Measurements from ENCODE around the gene TSPAN16.

TSPAN16 gene, protein sequence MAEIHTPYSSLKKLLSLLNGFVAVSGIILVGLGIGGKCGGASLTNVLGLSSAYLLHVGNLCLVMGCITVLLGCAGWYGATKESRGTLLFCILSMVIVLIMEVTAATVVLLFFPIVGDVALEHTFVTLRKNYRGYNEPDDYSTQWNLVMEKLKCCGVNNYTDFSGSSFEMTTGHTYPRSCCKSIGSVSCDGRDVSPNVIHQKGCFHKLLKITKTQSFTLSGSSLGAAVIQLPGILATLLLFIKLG

DNA sequence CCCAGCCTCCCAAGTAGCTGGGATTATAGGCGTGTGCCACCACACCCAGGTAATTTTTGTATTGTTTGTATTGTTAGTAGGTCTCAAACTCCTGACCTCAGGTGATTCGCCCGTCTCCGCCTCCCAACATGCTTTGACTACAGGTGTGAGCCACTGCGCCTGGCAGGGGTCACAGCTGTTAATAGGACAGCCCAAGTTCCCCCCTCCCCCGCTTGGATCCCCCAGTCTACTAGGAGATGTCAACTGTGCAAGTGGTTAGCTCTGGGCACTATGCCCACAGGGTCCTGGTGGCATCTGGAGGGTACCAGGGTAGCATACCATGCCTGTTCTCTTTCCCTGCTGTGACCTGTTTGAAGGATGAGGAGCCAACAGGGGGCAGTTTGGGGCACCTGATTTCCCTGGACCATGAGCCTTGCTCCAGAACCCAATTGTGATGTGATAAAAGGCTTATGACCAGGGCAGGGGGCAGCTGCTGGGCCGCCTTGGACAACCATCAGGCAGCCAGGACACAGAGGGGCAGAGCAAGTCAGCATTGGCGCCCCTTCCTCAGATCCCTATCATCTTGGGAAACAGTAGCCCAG, at the start of gene TSPAN16:
TSPAN16 (plus strand) TSS at position 496 of the 581 bp plus-strand sequence. CDS start 138 bp downstream, outside the sequence.
- no peak for DNase-seq

DNA sequence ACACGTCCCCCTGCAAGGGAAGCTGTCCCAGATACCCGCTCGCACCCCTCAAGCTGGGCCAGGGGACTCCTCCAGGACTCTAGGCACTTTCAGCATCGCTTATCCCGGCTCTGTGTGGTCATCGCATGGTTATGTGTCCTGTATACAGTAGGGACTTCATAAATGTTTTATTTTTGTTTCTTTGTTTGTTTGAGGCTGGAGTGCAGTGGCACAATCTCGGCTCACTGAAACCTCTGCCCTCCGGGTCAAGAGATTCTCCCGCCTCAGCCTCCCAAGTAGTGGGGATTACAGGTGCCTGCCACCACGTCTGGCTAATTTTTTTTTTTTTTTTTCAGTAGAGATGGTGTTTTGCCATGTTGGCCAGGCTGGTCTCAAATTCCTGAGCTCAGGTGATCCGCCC, 49.0 kb upstream of the TSPAN16 start:
- no peak for DNase-seq

DNA sequence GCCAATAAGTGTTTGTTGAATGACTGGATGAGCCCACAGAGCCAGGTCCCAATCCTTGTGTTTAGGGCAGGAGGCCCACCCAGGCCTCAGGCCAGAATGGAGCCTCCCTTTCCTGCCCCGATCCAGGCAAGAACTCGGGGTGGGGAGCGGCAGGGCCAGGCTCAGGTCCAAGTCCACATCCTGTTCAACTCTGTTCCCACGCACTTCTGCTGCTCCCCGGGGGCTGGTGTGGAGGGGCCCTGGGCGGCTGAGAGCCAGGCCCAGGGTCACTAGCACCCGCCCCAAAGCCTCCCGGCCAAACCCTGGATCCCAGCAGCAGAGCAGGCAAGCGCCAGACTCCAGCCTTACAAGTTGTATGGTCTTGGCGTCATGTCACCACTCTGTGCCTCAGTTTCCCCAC, 48.6 kb upstream of the TSPAN16 start:
- DNase-seq = no peak

DNA sequence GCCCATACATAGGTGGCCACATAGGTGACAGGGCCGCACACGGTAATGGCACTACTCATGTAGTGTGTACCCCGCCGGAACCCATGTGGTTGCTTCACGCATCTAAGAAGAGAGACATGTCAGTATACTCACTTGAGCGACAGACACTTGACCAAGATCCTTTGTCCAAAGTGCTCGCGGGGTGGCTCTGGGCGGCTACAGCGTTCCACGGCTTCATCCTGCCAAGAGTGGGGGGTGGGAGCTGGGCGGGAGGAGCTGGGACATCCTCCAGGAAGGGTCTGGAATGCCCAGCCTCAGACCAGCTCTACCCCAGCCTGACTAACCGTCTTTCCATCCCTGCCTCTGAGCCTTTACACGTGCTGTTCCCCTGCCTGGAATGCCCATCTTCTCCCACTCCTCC, 48.0 kb upstream of the TSPAN16 start:
- DNase-seq = no peak

DNA sequence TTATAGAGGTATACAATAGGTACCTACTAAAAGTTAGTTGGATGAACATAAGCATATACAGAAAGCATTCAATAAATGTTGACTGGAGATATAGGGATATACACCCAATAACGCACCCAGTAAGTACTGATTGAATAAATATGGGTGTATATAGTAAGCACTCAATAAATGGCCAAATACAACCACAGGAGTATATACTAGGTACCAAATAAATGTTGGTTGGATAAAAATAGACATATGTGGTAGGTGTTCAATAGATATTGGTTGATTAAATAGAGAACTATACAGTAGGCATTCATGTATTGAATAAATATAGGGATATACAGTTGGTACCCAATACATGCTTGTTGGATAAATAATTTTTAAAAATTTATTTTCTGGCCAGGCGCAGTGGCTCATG, 47.1 kb upstream of the TSPAN16 start:
- no peak for DNase-seq

DNA sequence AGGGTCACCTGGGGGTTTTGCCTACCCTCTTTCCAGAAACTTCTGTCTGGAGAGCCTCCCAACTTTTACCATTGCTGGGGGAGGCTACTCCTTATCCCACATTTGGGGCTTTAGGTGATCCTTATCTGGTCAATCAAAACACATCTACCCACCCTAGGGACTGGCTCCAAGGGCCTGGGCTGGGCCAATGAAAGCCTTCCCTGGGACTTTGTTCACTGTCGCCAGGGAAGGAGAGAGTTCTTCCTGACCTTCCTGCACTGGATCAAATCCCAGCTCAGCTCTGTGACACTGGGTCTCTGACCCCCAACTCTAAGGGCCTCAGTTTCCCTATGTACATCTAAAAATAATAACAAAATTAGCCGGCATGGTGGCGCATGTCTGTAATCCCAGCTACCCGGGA, 44.7 kb upstream of the TSPAN16 start:
- no peak for DNase-seq

DNA sequence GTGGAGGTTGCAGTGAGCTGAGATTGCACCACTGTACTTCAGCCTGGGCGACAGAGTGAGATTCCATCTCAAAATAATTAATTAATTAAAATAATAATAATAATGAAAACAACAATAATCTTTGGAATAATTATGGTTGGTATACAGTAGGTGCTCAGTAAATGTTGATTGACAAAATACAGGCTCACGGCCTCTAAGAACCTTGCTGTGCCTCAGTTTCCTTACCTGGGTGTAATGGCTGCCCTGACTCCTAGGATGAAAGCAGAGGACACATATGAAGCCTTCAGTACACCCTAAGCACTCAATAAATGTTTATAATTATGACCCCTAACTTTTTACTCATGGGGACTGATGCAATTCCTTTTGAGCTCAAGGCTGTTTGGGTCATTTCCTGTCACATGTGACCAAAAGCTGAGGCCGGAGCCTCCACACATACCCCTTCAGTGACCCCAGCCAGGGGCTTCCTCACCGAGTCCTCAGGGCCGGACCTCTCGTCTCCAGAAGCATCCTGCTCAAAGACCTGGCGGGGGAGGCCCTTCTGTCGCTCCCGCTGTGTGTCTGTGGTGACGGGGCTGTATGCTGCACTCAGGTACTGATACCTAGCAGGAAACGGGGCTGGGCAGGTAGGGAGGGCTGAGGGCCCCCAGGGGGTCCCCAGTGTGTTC, 44.2 kb upstream of the TSPAN16 start:
- no peak for DNase-seq

- DNase-seq = no peak
These were observed 43.1 kb upstream of the TSPAN16 start for GRCh38 chr19:11252665-11253355.

DNA sequence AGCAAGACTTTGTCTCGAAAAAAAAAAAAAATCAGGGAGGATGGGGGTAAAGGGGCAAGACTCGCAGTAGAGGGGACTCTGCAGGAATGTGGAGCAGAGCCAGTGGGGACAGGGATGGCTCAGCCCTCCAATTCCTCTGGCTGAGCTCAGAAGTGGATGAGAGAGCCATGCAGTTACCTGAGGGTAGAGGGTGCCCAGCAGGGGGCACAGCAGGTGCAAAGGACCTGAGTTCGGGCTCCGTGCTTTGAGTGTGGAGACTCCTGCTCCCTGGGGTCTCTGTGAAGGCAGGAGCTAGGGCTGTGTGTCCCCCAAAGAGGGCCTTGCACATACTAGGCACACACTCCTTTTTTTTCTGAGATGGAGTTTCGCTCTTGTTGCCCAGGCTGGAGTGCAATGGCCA, 41.3 kb upstream of the TSPAN16 start:
- DNase-seq = no peak

- no peak for DNase-seq
These were observed 39.8 kb upstream of the TSPAN16 start for GRCh38 chr19:11256189-11256588.

DNA sequence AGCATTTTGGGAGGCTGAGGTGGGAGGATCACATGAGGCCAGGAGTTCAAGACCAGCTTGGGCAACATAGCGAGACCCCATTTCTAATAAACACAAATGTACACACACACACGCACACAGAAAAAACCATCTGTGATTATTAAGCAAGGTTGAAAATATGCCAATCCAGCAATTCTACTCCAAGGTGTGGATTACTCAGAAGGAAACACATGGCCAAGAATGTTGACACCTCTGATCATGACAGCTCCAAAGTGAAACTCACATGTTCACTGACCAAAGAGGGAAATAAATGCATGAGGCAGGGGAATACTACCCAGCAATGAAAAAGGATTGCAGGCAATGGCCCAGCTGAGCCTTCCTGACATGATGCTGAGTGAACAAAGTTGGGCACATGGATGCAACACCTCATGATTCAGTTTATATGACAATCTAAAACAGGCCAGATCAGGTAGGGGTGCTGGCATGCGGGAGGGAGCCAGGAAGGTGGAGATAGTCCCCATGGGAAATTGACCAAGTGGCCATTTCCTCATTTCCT, 38.0 kb upstream of the TSPAN16 start:
- DNase-seq = no peak

DNA sequence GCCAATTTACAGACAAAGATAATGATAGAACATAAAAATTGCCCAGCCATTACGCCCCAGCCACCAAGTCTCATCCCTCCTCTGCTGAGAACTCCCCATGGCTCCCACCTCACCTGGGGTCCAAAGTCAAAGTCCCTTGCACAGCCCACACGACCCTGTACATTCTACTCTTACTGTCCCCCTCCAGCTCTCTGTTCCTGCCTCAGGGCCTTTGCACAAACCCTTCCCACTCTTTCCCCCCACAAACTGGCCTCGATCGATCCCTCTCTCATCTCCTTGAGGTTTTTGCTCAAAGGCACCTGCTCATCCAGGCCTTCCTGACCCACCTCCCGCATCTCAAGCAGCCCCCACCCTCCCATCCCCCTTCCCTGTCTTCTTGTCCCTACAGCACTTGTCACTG, 35.0 kb upstream of the TSPAN16 start:
- DNase-seq = no peak

- no peak for DNase-seq
These were observed 34.5 kb upstream of the TSPAN16 start for GRCh38 chr19:11261431-11261970.

DNA sequence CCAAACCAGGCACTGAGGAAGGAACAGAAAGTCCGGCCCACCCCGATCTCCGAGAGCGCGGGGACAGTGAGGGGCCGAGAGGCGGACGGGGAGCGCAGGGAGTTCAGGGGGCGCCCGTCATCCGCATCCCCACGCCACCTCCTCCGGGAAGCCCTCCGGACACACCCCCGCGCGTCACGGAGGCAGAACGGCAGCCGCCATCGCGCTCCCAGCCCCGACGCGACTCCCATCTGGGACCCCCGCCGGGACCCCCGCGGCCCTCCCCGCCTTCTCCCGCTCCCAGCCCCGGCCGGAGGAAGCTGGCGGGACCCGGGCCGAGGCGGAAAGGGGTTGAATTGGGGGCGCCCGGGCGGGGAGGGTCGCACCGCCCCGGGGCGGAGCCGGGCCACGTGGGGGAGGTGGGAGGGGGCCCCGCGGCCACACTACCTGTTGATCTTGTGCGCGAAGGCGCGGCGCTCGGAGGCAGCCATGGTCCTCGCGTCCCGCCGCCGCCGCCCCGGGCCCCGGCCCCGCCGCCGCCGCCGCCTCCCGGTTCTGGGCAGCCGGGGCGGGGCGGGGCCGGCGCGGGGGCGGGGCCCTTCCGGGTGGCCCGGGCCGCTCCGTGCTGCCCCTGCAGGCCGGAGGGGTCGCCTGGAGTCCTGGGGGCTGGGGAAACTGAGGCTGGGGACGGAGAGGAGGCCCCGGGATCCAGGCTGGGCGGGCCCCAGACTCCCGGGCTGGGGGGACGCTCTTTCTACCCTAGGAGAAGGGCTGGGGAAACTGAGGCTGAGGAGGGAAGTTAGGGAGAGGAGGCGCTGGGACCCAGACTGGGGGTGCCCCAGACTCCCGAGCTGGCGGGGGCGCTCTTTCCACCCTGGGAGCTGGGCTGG, 33.8 kb upstream of the TSPAN16 start, which contains the start of gene DOCK6:
DOCK6 (minus strand) TSS at position 554 of the 869 bp plus-strand sequence; CDS start at position 470, 84 bp downstream.
- no peak for DNase-seq

GRCh38 chr19:11263726-11264125, 32.2 kb upstream of the TSPAN16 start:
- DNase-seq = no peak

DNA sequence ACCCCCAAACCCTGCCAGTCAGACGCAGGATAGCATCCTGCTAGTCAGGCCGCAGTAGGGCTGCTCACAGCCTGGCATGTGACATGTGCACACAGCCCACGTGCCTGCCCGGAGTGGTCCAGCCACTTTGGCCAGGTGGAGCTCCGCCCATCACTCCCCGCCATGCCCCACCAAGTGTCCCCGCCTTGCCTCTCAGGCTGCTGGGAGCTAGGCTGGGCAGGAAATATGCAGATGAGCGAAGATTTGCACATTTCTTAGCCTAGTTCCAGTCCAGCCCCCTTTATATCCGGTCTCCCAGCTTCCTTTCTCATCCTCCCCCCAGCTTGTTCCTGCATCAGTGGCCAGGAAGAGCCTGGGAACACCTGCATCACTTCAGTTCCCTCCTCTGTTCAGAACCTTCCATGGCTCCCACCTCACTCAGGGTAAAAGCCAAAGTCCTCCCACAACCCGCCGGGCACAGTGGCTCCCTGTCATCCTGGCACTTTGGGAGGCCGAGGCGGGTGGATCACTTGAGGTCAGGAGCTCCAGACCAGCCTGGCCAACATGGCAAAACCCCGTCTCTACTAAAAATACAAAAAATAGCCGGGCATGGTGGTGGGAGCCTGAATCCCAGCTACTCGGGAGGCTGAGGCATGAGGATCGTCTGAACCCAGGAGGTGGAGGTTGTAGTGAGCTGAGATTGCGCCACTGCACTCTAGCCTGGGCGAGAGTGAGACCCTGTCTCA, 31.3 kb upstream of the TSPAN16 start:
- DNase-seq = no peak

DNA sequence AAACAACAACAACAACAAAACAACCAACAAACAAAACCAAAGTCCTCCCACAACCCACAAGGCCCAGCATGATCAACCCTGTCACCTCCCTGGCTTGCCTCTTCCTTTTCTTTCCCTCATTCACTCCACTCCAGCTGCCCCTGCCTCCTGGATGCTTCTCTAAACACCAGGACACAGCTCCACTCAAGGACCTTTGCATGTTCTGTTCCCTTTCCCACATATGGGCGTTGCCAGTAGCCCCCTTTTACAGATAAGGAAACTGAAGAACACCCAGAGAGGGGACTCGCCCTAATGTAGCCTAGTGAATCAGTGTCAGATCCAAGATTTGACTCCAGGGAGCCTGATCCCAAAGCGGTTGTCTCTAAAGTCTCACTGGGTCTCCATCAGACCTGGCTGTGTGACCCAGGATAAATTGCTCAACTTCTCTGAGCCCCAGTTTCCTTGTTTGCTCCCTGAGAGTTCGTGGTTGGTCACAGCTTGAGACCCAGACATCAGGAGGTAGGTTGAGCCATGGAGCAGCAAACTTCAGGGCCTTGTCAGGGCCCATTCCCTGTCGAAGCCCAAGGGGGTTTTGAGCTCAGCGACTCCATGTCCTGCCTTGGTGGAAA, 30.7 kb upstream of the TSPAN16 start:
- no peak for DNase-seq

GRCh38 chr19:11265785-11266236, 30.1 kb upstream of the TSPAN16 start:
- DNase-seq = no peak

- DNase-seq = no peak
These were observed 28.5 kb upstream of the TSPAN16 start for GRCh38 chr19:11267316-11268085.

- DNase-seq = no peak
These were observed 27.1 kb upstream of the TSPAN16 start for GRCh38 chr19:11268783-11269267.
